ENCODE measurements around the gene CCDC142. TPM values are rescaled to one million over a fixed set of nuclear protein-coding genes. Genes with fewer than 3 reads are reported as not detected.

CCDC142 gene
- total and polyA plus RNA-seq, 9 of the 15 experiments (the other 6 are each of a cell fraction or from before 2014, with no cell fraction given), result 0.55 to 11.7 (median 7.2) TPM

DNA sequence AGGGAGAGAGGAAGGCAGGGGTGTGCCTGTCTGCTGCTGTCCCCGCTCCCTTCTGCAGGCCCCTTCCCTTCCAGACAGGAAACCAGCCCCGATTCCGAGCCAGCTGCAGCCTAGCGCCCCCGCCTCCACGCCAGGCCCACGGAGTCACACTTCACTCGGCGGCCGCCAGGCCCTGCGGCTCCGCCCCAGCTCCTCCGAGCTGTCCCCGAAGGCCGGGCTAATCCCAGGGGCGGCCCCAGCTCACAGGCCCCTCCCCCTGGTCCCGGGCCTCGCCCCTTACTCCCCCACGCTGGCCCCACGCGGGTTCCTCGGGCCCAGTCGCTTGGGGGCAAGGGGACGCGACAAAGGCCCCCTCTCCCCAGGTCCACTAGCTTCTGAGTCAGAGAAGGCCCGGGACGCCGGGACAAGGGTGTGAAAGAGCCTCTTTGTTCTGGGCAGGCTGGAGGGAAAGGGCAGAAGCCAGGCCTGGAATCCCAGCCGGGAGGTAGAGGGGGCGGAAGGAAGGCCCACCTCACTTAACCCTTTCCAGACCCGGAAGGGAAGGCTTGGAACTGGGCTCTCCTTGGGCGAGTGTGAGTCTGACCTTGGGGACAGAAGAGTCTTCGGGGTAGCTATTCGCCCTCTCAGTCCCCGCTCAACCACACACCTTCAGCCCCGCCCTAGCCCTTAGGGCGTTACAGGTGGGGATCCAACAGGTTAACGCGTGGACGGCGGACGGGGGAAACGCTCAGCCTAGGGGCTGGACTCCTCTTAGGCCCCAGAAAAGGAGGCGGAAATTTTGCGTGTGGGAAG, 42.2 kb downstream of the CCDC142 start (continued):
- TF ChIP-seq CREBBP (IDR thresholded peaks at IDR 0.05; ENCODE audit: low read depth, low read length), result no peak
- TF ChIP-seq NFIC (IDR thresholded peaks at IDR 0.05), result peak; percentile 39
- TF ChIP-seq, protein P1, sequence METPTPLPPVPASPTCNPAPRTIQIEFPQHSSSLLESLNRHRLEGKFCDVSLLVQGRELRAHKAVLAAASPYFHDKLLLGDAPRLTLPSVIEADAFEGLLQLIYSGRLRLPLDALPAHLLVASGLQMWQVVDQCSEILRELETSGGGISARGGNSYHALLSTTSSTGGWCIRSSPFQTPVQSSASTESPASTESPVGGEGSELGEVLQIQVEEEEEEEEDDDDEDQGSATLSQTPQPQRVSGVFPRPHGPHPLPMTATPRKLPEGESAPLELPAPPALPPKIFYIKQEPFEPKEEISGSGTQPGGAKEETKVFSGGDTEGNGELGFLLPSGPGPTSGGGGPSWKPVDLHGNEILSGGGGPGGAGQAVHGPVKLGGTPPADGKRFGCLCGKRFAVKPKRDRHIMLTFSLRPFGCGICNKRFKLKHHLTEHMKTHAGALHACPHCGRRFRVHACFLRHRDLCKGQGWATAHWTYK (CRISPR knock-in tag; IDR thresholded peaks at IDR 0.05), result no peak
- TF ChIP-seq NCOA1 (IDR thresholded peaks at IDR 0.05; ENCODE audit: low read depth), result no peak
- no peak for TF ChIP-seq BRD4 (IDR thresholded peaks at IDR 0.05)
- TF ChIP-seq, protein P2, sequence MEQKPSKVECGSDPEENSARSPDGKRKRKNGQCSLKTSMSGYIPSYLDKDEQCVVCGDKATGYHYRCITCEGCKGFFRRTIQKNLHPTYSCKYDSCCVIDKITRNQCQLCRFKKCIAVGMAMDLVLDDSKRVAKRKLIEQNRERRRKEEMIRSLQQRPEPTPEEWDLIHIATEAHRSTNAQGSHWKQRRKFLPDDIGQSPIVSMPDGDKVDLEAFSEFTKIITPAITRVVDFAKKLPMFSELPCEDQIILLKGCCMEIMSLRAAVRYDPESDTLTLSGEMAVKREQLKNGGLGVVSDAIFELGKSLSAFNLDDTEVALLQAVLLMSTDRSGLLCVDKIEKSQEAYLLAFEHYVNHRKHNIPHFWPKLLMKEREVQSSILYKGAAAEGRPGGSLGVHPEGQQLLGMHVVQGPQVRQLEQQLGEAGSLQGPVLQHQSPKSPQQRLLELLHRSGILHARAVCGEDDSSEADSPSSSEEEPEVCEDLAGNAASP (IDR thresholded peaks at IDR 0.05), result no peak
- no peak for TF ChIP-seq ZNF253 (CRISPR knock-in tag; conservative IDR thresholded peaks at IDR 0.05)
- 0 out of 2 replicates have a peak, but pooled peaks have one; percentile 45 for TF ChIP-seq ZBED1 (IDR thresholded peaks at IDR 0.05)
- TF ChIP-seq PCBP2 (IDR thresholded peaks at IDR 0.05; ENCODE audit: low read depth, low read length, poor library complexity, severe bottlenecking), result no peak
- TF ChIP-seq ILK (tag; IDR thresholded peaks at IDR 0.05; ENCODE audit: borderline replicate concordance, low read depth), result no peak
- no peak for TF ChIP-seq NFE2 (IDR thresholded peaks at IDR 0.05; ENCODE audit: low read depth)
- 0 out of 2 replicates have a peak, but pooled peaks have one; percentile 7 for TF ChIP-seq ETV1 (tag; conservative IDR thresholded peaks at IDR 0.05; ENCODE audit: low read depth)
- 0 out of 4 replicates have a peak, but pooled peaks of 1 of the 2 experiments have one; percentile 14 for TF ChIP-seq SIN3A (IDR thresholded peaks at IDR 0.05; ENCODE audit: borderline replicate concordance in 2 of 2, control insufficient read depth in 1 of 2, low read depth in 2 of 2, low read length in 2 of 2)
- TF ChIP-seq TAF1 (IDR thresholded peaks at IDR 0.05; ENCODE audit: control insufficient read depth, extremely low read depth, insufficient read depth, low read length, severe bottlenecking), result peak; percentile 60
- TF ChIP-seq FOXA1 (IDR thresholded peaks at IDR 0.05; ENCODE audit: borderline replicate concordance), result no peak
- no peak for TF ChIP-seq JUN (IDR thresholded peaks at IDR 0.05; ENCODE audit: borderline replicate concordance, low read depth, low read length)
- no peak for TF ChIP-seq JUN (CRISPR knock-in tag; IDR thresholded peaks at IDR 0.05; ENCODE audit: borderline replicate concordance)
- TF ChIP-seq, protein P3, sequence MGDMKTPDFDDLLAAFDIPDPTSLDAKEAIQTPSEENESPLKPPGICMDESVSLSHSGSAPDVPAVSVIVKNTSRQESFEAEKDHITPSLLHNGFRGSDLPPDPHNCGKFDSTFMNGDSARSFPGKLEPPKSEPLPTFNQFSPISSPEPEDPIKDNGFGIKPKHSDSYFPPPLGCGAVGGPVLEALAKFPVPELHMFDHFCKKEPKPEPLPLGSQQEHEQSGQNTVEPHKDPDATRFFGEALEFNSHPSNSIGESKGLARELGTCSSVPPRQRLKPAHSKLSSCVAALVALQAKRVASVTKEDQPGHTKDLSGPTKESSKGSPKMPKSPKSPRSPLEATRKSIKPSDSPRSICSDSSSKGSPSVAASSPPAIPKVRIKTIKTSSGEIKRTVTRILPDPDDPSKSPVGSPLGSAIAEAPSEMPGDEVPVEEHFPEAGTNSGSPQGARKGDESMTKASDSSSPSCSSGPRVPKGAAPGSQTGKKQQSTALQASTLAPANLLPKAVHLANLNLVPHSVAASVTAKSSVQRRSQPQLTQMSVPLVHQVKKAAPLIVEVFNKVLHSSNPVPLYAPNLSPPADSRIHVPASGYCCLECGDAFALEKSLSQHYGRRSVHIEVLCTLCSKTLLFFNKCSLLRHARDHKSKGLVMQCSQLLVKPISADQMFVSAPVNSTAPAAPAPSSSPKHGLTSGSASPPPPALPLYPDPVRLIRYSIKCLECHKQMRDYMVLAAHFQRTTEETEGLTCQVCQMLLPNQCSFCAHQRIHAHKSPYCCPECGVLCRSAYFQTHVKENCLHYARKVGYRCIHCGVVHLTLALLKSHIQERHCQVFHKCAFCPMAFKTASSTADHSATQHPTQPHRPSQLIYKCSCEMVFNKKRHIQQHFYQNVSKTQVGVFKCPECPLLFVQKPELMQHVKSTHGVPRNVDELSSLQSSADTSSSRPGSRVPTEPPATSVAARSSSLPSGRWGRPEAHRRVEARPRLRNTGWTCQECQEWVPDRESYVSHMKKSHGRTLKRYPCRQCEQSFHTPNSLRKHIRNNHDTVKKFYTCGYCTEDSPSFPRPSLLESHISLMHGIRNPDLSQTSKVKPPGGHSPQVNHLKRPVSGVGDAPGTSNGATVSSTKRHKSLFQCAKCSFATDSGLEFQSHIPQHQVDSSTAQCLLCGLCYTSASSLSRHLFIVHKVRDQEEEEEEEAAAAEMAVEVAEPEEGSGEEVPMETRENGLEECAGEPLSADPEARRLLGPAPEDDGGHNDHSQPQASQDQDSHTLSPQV (IDR thresholded peaks at IDR 0.05), result 0 out of 2 replicates have a peak, but pooled peaks have one; percentile 68
- peak; percentile 79; the same call in 1 of the 2 replicates for TF ChIP-seq PHF8 (IDR thresholded peaks at IDR 0.05; ENCODE audit: borderline replicate concordance, low read length)
- TF ChIP-seq SAP30 (IDR thresholded peaks at IDR 0.05; ENCODE audit: borderline replicate concordance, insufficient read depth, low read depth, low read length, poor library complexity, severe bottlenecking), result no peak
- no peak for TF ChIP-seq XRCC4 (IDR thresholded peaks at IDR 0.05; ENCODE audit: extremely low read depth, insufficient read depth, insufficient read length)

All from K562 (cell line).